Dermis microvascular lymphatic vessel endothelial cell (primary cell): ENCODE results near the gene ATP8A1. TPM values are rescaled to one million over a fixed set of nuclear protein-coding genes. Genes with fewer than 3 reads are reported as not detected.
"Not testable (repeated sequence)": the region's sequence is repeated elsewhere in the genome, so short reads cannot be mapped to it uniquely, and the experiment has no call there.

Source experiments
- DNase-seq, 2 donors: peaks; one replicate each; pipeline versions ENCODE4 v3.0.0 to v3.0.0-alpha.2; 2010; ENCODE audit warnings: low read depth in 2 of 2
- total RNA-seq: library from RNA; depleted of rRNA; stranded (reverse); fragments of >200 nt; gene quantifications from 2 replicates; pipeline ENCODE4 v1.2.1, GENCODE V29; 2014

ATP8A1 gene
- total RNA-seq, 1 donor from 2014 or later: 9.9 TPM

- DNase-seq: no peak
These were observed 146.7 kb downstream of the ATP8A1 start for GRCh38 chr4:42510225-42510624.

- DNase-seq: peak in 1 of 2 donors; percentile 2
These were observed 155.1 kb downstream of the ATP8A1 start for GRCh38 chr4:42501624-42502401.

GRCh38 chr4:42498040-42498439 is 158.9 kb downstream of the ATP8A1 start:
- DNase-seq: no peak

- DNase-seq: no peak
These were observed 159.6 kb downstream of the ATP8A1 start for GRCh38 chr4:42497142-42497910.

- no peak for DNase-seq
These were observed 163.9 kb downstream of the ATP8A1 start for GRCh38 chr4:42492962-42493361.

GRCh38 chr4:42490015-42490414 is 166.9 kb downstream of the ATP8A1 start:
- no peak for DNase-seq

- DNase-seq: no peak
These were observed 167.8 kb downstream of the ATP8A1 start for GRCh38 chr4:42489095-42489494.

- DNase-seq: no peak
These were observed 168.4 kb downstream of the ATP8A1 start for GRCh38 chr4:42488554-42488953.

- DNase-seq: no peak
These were observed 168.8 kb downstream of the ATP8A1 start for GRCh38 chr4:42488114-42488513.

- no peak for DNase-seq
These were observed 169.7 kb downstream of the ATP8A1 start for GRCh38 chr4:42487230-42487629.

- DNase-seq: not testable (repeated sequence)
These were observed 170.7 kb downstream of the ATP8A1 start for GRCh38 chr4:42486156-42486555.

GRCh38 chr4:42484630-42485029 is 172.3 kb downstream of the ATP8A1 start:
- DNase-seq: no peak

- no peak for DNase-seq
These were observed 173.2 kb downstream of the ATP8A1 start for GRCh38 chr4:42483426-42484379.

GRCh38 chr4:42482516-42483327 is 174.2 kb downstream of the ATP8A1 start:
- DNase-seq: no peak

- DNase-seq: no peak
These were observed 176.2 kb downstream of the ATP8A1 start for GRCh38 chr4:42480717-42481116.

- DNase-seq: no peak
These were observed 176.6 kb downstream of the ATP8A1 start for GRCh38 chr4:42480281-42480680.

GRCh38 chr4:42478946-42479345 is 178.0 kb downstream of the ATP8A1 start:
- no peak for DNase-seq

- no peak for DNase-seq
These were observed 178.4 kb downstream of the ATP8A1 start for GRCh38 chr4:42478509-42478908.

- no peak for DNase-seq
These were observed 182.5 kb downstream of the ATP8A1 start for GRCh38 chr4:42474406-42474805.

- no peak for DNase-seq
These were observed 183.7 kb downstream of the ATP8A1 start for GRCh38 chr4:42473071-42473684.
